Fibroblast of mammary gland (primary cell): Measurements from ENCODE around the gene BTBD9.
"Not testable (repeated sequence)": the region's sequence is repeated elsewhere in the genome, so short reads cannot be mapped to it uniquely, and the experiment has no call there.

ENCODE experiments used
- DNase-seq: peaks from one replicate; pipeline ENCODE4 v3.0.0-alpha.2; 2010; ENCODE audit warnings: low read depth
- H3K4me3 ChIP-seq: 2 replicates; pipeline ENCODE4 v1.5.1; 2011; ENCODE audit warnings: low read depth, mild to moderate bottlenecking, low read length, moderate library complexity; ENCODE audit not compliant: control insufficient read depth
- CTCF ChIP-seq: conservative IDR thresholded peaks from 2 replicates; pipeline ENCODE4 v1.5.1; 2011; ENCODE audit warnings: low read depth, low read length, inconsistent platforms; ENCODE audit not compliant: control insufficient read depth, insufficient read depth

Gene BTBD9

GRCh38 chr6:38427492-38428210 is 212.1 kb downstream of the BTBD9 start:
- H3K4me3 ChIP-seq, result no peak overlapping the region
- no peak for TF ChIP-seq CTCF
- DNase-seq, result no peak

- H3K4me3 ChIP-seq, DNase-seq: not testable (repeated sequence)
Measured at GRCh38 chr6:38425788-38426488, 213.8 kb downstream of the BTBD9 start.

GRCh38 chr6:38423746-38424145 is 216.0 kb downstream of the BTBD9 start:
- H3K4me3 ChIP-seq, result no peak overlapping the region
- DNase-seq, result no peak
- TF ChIP-seq CTCF, result no peak

- H3K4me3 ChIP-seq, result no peak overlapping the region
- peak; percentile 55 for DNase-seq
- TF ChIP-seq CTCF, result no peak
Measured at GRCh38 chr6:38420207-38420606, 219.5 kb downstream of the BTBD9 start.

GRCh38 chr6:38417521-38417920 is 222.2 kb downstream of the BTBD9 start:
- no peak for DNase-seq
- H3K4me3 ChIP-seq, result no peak overlapping the region
- TF ChIP-seq CTCF, result no peak

- H3K4me3 ChIP-seq, result no peak overlapping the region
- TF ChIP-seq CTCF, result no peak
- no peak for DNase-seq
Measured at GRCh38 chr6:38415231-38416005, 224.3 kb downstream of the BTBD9 start.
